ENCODE measurements around the gene C20orf204.

GRCh38 chr20:64051561-64052325 lies 15.8 kb downstream of the C20orf204 start:
- no peak for TF ChIP-seq POLR2AphosphoS5 (IDR thresholded peaks at IDR 0.05)
- TF ChIP-seq, protein P1, sequence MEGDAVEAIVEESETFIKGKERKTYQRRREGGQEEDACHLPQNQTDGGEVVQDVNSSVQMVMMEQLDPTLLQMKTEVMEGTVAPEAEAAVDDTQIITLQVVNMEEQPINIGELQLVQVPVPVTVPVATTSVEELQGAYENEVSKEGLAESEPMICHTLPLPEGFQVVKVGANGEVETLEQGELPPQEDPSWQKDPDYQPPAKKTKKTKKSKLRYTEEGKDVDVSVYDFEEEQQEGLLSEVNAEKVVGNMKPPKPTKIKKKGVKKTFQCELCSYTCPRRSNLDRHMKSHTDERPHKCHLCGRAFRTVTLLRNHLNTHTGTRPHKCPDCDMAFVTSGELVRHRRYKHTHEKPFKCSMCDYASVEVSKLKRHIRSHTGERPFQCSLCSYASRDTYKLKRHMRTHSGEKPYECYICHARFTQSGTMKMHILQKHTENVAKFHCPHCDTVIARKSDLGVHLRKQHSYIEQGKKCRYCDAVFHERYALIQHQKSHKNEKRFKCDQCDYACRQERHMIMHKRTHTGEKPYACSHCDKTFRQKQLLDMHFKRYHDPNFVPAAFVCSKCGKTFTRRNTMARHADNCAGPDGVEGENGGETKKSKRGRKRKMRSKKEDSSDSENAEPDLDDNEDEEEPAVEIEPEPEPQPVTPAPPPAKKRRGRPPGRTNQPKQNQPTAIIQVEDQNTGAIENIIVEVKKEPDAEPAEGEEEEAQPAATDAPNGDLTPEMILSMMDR (IDR thresholded peaks at IDR 0.05; ENCODE audit: poor library complexity, severe bottlenecking), result no peak

Data from neural cell (in vitro differentiated cells).